Left cardiac atrium (tissue), 4 donors: ENCODE measurements around the gene STAMBPL1. TPM values are rescaled to one million over a fixed set of nuclear protein-coding genes. Genes with fewer than 3 reads are reported as not detected.

Source experiments
- ATAC-seq, 2 donors: fragments of 200-7000 bp; cut with Tn5 transposase; one replicate each; pipeline ENCODE4 v1.9.1; 2020; ENCODE audit warnings: mild to moderate bottlenecking in 2 of 2, moderate library complexity in 2 of 2
- DNase-seq: peaks from one replicate; pipeline ENCODE4 v3.0.0-alpha.2; 2020
- intact Hi-C, 2 donors: fragments of 100-400 bp; cut with DNase I; formaldehyde crosslinking; loops; one replicate each; pipeline versions ENCODE4 v1.14.1 to v1.15.1; 2022 to 2023
- total RNA-seq, 2 donors: library from RNA; stranded (reverse); fragmentation: NEBNext Ultra II Directional; extraction: Animal tissue kit (Norgen Biotek cat#: 25700); gene quantifications; one replicate each; pipeline ENCODE4 v1.2.1, GENCODE V29; 2021
- donor health status: DM: no; HTN: yes; CAD: no.
- donor health status: DM: no; HTN: yes; CAD: no; lungs with severe emphysema.
- donor health status: DM: yes; HTN: yes; CAD: no.
- donor health status: Dilated cardiomyopathy.

STAMBPL1 gene
- total RNA-seq, 2 donors from 2014 or later: 7.8 to 8.1 TPM

GRCh38 chr10:88886557-88886956 is 6.5 kb downstream of the STAMBPL1 start:
- intact Hi-C loops: no loop called here
- DNase-seq: no peak
- no peak for ATAC-seq

DNA sequence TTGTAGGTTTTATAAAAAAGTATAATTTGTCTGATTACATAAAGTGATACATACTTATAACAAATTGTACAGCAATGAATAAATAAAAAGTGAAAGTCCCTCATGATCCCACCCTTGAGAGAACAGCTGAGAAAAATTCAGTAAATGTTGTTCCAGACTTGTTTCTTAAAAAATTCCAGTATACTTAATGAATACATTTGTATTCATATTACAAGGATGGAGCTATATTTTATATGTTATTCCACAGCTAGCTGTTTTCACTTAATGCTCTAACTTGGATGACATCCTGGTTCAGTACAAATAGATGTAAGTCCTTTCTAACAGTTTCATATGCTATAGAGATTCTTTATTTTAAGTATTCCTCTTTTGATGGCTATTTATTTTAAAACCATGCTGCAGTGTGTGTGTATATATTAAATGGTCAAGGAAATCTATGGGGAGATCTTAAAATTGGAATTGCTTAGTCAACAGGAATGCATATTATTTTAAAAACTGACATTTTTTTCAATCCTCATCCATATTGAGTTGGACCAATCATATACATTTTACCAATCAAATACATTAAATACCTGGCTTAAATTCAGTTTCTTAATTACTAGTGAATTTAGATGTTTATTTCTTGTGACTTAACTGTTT is 8.9 kb downstream of the STAMBPL1 start:
- ATAC-seq (no peak), DNase-seq (no peak)
- intact Hi-C loops: no loop called here

DNA sequence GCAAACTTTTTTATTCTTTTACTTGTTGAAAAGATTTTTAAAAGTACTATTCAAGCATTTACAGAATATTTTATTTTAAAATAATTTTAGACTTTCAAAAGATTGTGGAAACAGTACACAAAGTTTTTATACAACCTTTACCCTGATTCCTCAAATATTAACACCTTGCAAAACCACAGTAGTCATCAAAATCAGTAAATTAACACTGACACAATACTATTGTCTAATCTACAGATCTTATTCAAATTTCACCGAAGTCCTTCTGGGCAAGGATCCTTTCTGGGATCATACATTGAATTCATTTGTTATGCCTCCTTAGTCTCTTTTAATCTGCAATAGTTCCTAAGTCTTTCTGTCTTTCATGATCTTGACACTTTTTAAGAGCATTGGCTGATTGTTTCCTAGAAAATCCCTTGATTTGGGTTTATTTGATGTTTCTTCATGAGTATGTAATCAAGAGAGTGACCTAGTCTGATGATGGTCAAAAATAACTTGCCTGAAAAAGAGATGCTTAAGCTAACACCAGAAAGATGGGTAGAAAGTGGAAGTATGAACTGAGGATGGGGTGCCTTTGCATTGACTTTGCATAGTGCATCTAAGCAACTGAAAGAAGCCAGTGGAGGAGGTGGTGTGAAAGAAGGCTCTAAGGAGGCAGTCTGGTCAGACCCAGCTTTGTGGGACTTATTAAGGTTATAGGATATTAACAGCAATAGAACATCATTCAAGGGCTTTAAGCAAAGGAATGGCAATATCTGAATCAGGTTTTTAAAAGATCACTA is 9.7 kb downstream of the STAMBPL1 start:
- intact Hi-C loops: no loop called here
- DNase-seq (no peak), ATAC-seq (no peak)

- no peak for ATAC-seq
- intact Hi-C loops: no loop called here
- no peak for DNase-seq
Observed at GRCh38 chr10:88890681-88891381, 10.8 kb downstream of the STAMBPL1 start.

DNA sequence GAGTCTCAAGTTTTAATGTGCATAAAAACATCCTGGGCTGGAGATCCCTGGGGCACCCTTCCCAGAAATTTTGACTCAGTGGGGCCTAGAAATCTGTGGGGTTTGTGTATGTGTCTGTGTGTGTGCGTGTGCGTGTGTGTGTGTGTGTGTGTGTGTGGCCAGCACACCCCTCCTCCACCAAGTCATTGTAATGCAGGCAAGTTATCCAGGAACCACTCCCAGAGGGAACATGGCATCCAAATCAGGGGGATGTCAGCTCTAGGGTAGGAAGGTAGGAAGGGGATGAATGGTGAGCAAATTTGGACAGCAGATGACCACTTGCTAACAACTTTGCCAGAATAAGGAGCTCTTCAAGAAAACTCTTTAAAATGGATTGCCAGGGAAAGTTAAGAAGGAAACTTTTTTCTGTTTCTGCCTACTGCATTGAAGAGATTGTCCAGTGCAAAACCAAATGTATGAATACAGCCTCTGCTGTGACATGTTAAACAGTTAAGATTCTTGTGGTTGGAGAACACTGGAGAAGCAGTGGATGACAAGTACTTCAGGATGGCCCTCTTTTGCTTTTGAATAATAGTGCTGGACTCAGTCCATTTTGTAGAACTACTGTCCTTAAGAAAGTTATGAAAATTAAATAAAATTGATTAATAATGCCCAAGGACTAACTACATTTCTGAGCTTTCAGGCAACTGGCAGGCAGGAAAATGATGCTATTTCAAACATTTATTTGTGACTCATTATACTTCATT is 12.3 kb downstream of the STAMBPL1 start:
- intact Hi-C loops: no loop called here
- ATAC-seq (no peak), DNase-seq (no peak)

DNA sequence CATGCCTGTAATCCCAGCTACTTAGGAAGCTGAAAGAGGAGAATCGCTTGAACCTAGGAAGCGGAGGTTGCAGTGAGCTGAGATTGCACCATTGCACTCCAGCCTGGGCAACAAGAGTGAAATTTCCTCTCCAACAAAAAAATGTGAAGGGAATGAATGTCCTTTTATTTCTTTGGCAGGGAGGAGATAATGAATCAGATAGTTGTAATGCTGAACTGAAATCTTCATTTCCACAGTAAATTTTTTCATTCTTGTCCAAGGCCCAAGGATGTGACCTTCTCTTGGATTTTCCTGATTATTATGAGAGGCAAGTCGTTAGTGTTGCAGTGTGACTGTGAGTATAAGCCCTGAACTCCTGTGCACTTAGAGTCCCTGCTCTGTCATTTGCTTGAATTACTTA is 13.6 kb downstream of the STAMBPL1 start:
- intact Hi-C loops: no loop called here
- ATAC-seq (peak in 1 of 2 donors; percentile 23), DNase-seq (no peak)

DNA sequence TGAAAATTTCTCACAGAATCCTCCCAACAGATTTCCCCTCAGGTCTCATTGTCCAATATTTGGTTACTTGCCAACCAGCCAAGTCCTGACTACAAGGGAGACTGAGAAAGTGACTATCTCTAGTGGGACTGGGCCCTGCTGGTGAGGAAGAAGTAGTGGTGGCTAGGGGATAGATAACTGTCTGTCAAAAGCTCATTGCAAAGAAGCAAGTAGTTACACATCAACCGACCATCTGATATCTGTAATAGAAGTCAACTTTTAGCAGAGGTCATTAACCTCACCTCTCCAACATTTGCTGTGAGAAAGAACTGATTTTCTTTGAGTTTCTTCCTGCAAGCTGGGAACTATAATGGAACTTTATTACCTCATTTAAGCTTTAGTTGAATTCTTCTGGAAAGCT is 15.2 kb downstream of the STAMBPL1 start:
- DNase-seq (no peak), ATAC-seq (no peak)
- intact Hi-C loops: no loop called here

DNA sequence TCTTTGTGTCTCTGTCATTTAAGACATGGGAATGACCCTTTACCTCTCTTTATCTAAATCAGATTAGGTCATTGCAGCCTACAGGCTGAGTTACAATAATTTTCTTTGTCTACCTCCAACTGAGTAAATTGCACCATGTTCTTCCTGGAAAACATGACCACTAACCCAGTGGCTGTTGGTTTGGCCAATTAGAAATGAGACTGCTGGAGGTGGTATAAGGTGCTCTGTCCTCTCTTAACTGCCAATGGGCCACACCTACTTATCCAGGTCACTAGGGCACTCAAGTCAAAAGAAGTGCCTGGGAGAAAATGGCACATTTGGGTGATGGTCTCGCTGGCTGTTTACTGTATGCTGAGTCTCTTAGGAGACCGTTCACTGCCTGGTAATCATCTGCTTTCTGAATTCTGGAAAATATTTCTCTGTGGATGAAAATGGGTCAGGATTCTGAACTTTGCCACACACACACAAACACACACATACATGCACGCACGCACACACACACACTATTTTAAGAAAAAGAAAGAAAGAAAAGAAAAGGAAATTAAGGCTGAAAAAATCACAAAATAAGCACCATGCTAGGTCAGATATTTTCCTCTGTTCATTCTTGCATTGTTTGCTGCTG is 16.4 kb downstream of the STAMBPL1 start:
- peak; percentile 23 to 25 for ATAC-seq

DNA sequence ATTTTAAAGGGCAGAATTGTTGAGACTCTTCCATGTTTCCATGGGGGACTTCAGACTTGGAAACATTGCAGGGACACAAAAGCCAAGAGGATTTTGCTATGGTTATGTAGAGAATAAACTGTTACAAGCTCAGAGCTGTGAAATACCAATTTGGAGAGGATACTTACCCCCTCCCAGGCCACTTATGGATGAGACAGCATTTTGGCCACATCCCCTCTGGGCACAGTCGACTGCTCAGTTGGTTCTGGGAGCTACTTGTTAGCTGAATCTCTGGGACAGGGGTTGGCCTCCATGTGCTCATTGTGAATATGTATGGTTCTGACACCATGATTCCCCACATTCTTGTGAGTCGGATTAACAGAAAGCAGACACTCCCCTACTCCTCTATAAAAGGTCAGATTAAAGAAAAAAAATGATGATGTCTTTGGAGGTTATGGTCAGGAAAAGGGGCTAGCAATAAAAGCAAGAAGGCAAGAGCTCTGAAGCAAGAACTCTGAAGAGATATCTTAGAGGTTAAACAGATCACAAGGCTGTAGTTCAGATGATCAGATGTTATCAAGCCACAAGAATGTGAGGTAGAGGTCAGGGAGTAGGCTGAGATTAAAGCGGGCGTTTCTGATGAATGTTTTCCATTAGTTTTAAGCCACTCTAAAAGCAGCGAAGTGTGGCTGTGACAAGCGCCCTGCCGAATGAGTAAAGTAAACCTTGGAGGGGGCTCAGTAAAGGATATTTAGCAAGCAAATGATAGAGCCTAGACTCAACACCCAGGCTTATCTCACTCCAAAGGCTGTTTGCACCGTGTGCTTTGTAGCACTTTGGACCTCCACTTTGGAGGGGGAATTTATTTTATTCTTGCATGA is 17.2 kb downstream of the STAMBPL1 start:
- ATAC-seq (peak; percentile 53 to 70), DNase-seq (peak; percentile 35)
- intact Hi-C loops: no loop called here

More for the DNA sequence above, 16.4 kb downstream of the STAMBPL1 start:
- intact Hi-C loops: no loop called here
- no peak for DNase-seq

DNA sequence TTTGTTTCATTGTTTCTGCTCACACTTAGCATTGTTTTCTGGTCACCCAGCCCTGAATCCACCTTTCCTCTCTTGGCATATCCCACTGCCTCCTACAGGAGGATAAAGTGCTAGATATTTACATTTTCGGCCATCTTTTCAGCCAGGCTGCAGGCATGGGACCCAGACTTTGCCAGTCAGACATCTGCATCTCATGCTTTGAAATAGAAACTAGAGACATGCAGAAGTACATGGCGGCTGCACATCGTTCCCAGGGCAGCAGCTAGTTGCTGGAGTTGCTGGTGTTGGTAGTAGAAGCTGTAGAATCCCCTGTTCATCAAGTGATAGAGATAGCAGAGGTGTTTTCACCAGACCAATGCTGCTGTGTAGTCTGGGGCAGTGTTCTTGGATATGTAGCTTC is 18.7 kb downstream of the STAMBPL1 start:
- no peak for ATAC-seq
- intact Hi-C loops: no loop called here
- no peak for DNase-seq

- no peak for ATAC-seq
- no peak for DNase-seq
- intact Hi-C loops: no loop called here
Observed at GRCh38 chr10:88899886-88900285, 19.8 kb downstream of the STAMBPL1 start.

GRCh38 chr10:88901206-88901983 is 21.4 kb downstream of the STAMBPL1 start:
- intact Hi-C loops: no loop called here
- ATAC-seq (peak; percentile 35 to 43), DNase-seq (no peak)

- intact Hi-C loops: no loop called here
- ATAC-seq (no peak), DNase-seq (no peak)
Observed at GRCh38 chr10:88901984-88902789, 22.1 kb downstream of the STAMBPL1 start.

DNA sequence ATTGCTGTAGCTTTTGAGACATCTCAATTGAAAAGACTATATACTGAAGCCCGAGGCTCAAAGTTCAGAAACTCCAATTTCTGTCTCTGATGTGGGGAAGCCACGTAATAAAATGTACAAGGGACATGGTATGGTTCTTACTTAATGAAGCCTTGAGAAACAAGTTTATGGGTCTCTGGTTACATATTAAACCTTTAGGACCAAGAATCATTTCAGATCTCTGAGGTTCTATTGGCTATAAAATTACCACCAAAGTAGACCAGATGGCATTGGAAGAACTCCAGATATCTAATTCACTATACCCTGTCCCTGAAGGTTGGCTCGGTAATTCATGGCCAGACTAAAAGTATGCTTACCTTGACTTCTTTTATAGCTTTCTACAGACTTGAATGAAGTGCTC is 23.7 kb downstream of the STAMBPL1 start:
- intact Hi-C loops: no loop called here
- no peak for DNase-seq
- ATAC-seq: no peak

GRCh38 chr10:88906921-88907320 is 26.9 kb downstream of the STAMBPL1 start:
- ATAC-seq (no peak), DNase-seq (no peak)
- intact Hi-C loops: no loop called here

GRCh38 chr10:88908194-88908593 is 28.1 kb downstream of the STAMBPL1 start:
- ATAC-seq: no peak
- intact Hi-C loops: no loop called here
- DNase-seq: no peak

- DNase-seq (no peak), ATAC-seq (no peak)
- intact Hi-C loops: no loop called here
Observed at GRCh38 chr10:88911116-88911515, 31.1 kb downstream of the STAMBPL1 start.
